Activated CD4-positive, alpha-beta T cell treated with anti-CD3 and anti-CD28 coated beads for 36 hours (primary cell): Measurements from ENCODE around the gene ABCA7. TPM values are rescaled to one million over a fixed set of nuclear protein-coding genes. Genes with fewer than 3 reads are reported as not detected.
A peak's percentile ranks its signal among the peaks of the same experiment; 100 is the strongest.
"Not testable (repeated sequence)": the region's sequence is repeated elsewhere in the genome, so short reads cannot be mapped to it uniquely, and the experiment has no call there.

ENCODE experiments used
- ATAC-seq: fragments of 200-7000 bp; cut with Tn5 transposase; one replicate; pipeline ENCODE4 v1.10.0; 2021; ENCODE audit warnings: mild to moderate bottlenecking, moderate library complexity
- CTCF ChIA-PET: fragments of 350-600 bp; sonication (Branson Sonifier 250); formaldehyde crosslinking; loops from one replicate; lab custom pipeline; 2021; ENCODE audit warnings: antibody characterized with exemption; lab: Charles Lee
- POLR2A ChIA-PET: fragments of 350-600 bp; sonication (Branson Sonifier 250); formaldehyde crosslinking; loops from one replicate; lab custom pipeline; 2021; ENCODE audit warnings: antibody characterized with exemption, inconsistent platforms; lab: Charles Lee
- DNase-seq: peaks from one replicate; pipeline ENCODE4 v3.0.0-alpha.2; 2020
- H3K27ac Mint-ChIP-seq: one replicate; pipeline ENCODE4 v1.8.0; 2021; ENCODE audit warnings: mixed read lengths
- H3K27me3 Mint-ChIP-seq: one replicate; pipeline ENCODE4 v1.8.0; 2021; ENCODE audit warnings: mixed read lengths
- H3K36me3 Mint-ChIP-seq: one replicate; pipeline ENCODE4 v1.8.0; 2021; ENCODE audit warnings: low read depth, mixed read lengths
- H3K4me1 Mint-ChIP-seq: one replicate; pipeline ENCODE4 v1.8.0; 2021; ENCODE audit warnings: mixed read lengths
- H3K4me3 Mint-ChIP-seq: one replicate; pipeline ENCODE4 v1.8.0; 2021; ENCODE audit warnings: mild to moderate bottlenecking, moderate library complexity, mixed read lengths
- H3K9me3 Mint-ChIP-seq: one replicate; pipeline ENCODE4 v1.8.0; 2021; ENCODE audit warnings: low read depth, mixed read lengths
- intact Hi-C, 2 experiments: fragments of 100-400 bp; cut with DNase I in 1 of 2; cut with micrococcal nuclease in 1 of 2; formaldehyde crosslinking; loops; one replicate each; pipeline versions ENCODE4 v1.14.2 to v1.15.1; 2022 to 2024; cut with DNase I, micrococcal nuclease
- total RNA-seq, 2 experiments: library from RNA; stranded (reverse); gene quantifications; one replicate each; pipeline ENCODE4 v1.2.3, GENCODE V29; 2021

Gene ABCA7
- total RNA-seq, 2 experiments from 2014 or later: 14.4 to 16.9 TPM

DNA sequence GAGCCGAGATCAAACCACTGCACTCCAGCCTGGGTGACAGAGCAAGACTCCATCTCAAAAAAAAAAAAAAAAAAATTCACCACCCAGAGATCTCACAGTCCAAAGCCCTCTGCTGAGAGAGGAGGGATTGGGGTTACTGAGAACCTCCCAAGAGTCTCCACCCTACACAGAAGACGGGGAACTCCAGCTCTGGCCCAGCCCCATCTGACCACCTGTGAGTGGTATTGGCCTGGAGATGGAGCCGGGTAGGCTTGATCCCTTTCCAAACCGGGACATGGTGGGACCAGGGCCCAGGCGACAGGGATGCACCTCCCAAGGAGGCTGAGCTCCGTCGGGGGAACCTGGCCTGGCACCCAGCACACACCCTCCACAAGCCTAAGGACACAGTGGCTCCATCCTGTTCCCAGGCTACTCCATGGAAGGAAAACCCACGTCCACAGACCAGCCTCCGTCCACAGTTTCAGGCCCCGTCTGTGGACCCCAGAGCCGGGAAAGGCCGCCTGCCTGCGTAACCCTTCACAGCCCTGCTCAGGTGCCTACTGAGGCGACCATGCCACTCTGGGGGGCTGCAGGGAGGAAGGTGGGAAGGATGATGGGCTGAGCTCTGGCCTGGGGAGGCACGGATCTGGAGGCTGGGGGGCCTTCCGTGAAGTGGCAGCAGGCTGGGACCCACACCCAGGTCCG lies 20.8 kb upstream of the ABCA7 start:
- peaks cover 9% of the 10 kb centered on the region for H3K36me3 Mint-ChIP-seq
- CTCF ChIA-PET: interaction anchor here (0.9 to 1.2 kb wide), 3 partner anchors 9 to 37 kb away, joined by 3 to 4 read pairs (median 3); no protein-coding TSS in a partner anchor
- ATAC-seq (no peak), DNase-seq (no peak)
- H3K4me1 Mint-ChIP-seq: peaks cover 32% of the 10 kb centered on the region
- POLR2A ChIA-PET: interaction anchor here (0.6 to 0.9 kb wide), 4 partner anchors 10 to 250 kb away, joined by 3 to 8 read pairs (median 3); partner anchors contain the start of gene CIRBP
- no peaks in the 10 kb centered on the region for H3K9me3 Mint-ChIP-seq
- no peaks in the 10 kb centered on the region for H3K27me3 Mint-ChIP-seq
- intact Hi-C loops: no loop called here
- H3K4me3 Mint-ChIP-seq: peak overlapping the region; percentile 94
- peak overlapping the region; percentile 47 for H3K27ac Mint-ChIP-seq

DNA sequence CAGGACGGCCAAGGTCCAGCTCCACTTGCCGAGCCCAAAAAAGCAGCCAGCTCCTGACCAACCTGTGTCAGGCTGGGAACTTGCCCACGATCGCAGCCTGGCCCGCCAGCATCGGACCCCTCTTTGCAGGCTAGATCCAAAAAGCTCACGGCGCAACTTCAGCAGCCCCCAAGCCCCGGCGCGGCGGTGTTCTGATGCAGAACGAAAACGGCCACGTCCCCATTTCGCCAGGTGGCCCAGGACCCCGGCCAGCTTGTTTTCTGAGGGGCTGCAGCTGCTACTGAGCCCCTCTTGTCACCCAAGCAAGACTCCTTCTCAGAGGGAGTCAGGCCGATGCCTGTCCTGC lies 20.3 kb upstream of the ABCA7 start:
- intact Hi-C loops: no loop called here
- Mint-ChIP-seq H3K4me1 (peaks cover 32% of the 10 kb centered on the region), H3K4me3 (peak overlapping the region; percentile 94), H3K27ac (no peak overlapping the region), H3K27me3 (no peaks in the 10 kb centered on the region), H3K9me3 (no peaks in the 10 kb centered on the region), H3K36me3 (peaks cover 7% of the 10 kb centered on the region)
- DNase-seq (no peak), ATAC-seq (no peak)
- ChIA-PET POLR2A (interaction anchor here (0.6 to 0.9 kb wide), 3 partner anchors 10 to 249 kb away, joined by 3 to 4 read pairs (median 3); partner anchors contain the start of gene CIRBP), CTCF (interaction anchor here (0.6 to 1.9 kb wide), 4 partner anchors 9 to 60 kb away, joined by 3 to 5 read pairs (median 4); no protein-coding TSS in a partner anchor)

DNA sequence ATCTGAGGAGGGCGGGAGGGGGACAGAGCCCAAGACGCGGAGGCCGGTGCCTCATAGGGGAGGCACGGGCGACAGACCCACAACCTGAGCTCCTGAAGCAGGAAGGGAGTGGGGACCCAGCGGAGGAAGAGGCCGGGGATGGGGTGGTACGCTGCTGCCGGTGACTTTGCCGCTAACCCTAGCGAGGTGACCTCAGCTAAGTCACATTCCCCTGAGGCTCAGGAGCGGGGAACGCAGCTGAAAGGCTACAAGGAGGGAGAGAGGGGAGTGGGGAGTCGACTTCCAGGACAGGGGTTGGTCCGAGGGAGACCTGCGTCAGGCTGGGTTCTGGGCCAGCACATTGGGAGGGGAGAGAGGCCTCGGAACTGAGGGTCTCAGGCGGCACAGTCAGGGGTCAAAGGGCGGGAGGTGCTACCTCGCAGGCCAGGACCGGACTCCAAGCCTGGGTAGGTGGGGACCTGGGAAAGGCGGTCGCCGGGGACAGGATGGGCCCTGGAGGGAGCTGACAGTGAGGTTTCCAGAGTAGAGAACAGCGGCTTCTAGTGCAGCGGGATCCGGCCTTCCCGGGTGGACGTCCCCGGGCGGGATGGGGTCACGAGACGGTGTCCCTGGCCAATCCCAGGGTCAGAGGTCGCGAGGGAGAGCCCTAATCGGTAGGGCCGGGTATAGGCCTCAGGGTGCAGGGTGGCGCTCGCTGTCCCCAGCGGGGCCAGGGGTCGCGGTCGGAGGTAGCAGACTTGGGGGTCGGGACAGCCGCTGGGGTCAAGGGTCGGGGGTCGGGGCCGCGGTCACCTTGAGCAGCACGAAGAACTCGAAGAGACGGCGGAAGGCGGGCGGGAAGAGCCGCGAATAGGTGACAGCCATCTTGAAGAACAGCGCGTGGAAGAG lies 19.7 kb upstream of the ABCA7 start:
- H3K27ac Mint-ChIP-seq: peak overlapping the region; percentile 80
- POLR2A ChIA-PET: interaction anchor here (0.6 to 0.9 kb wide), 5 partner anchors 9 to 422 kb away, joined by 3 to 4 read pairs (median 4); partner anchors contain the start of gene CIRBP
- no peak for ATAC-seq

DNA sequence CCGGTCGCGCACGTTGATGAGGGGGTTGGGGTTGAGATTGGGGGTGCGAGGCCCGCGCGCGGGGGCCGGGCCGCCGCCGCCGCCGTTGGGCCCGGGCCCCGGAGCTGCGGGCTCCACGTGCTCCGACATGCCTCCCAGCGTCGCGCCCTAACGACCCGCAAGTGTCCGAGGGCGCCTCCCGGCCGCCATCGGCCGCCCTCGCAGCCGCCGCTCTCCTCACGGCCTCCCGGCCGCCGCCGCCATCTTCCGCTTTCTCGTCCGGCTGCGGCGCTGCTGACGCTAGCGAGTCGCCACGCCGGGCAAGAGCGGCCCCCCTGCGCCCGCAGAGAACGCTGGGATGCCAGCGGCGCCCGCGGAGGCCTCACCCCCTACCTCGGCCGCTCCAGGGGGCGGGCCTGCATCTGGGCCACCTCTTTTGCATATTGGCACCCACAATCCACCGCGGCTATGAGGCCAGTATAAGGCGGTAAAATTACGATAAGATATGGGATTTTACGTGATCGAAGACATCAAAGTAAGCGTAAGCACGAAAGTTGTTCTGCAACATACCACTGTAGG lies 19.0 kb upstream of the ABCA7 start, which contains the start of gene TMEM259:
TSS of gene TMEM259 (minus strand) at position 256 of the 558 bp plus-strand sequence. CDS start at position 129, 127 bp downstream.
- Mint-ChIP-seq H3K4me1 (peaks cover 35% of the 10 kb centered on the region), H3K9me3 (no peaks in the 10 kb centered on the region), H3K27me3 (no peaks in the 10 kb centered on the region), H3K27ac (peak within 1 kb of the TSS; percentile 96), H3K36me3 (peaks cover 7% of the 10 kb centered on the region), H3K4me3 (peak within 1 kb of the TSS; percentile 94)
- ChIA-PET POLR2A (interaction anchor here (0.6 to 1.9 kb wide), 16 partner anchors 10 to 248 kb away, joined by 3 to 8 read pairs (median 4); partner anchors contain the start of genes ABCA7, CIRBP and WDR18), CTCF (interaction anchor here (0.7 to 1.9 kb wide), 5 partner anchors 10 to 55 kb away, joined by 3 to 5 read pairs (median 3); no protein-coding TSS in a partner anchor)
- DNase-seq (peak; percentile 99), ATAC-seq (peak; percentile 90)
- intact Hi-C loops: loop anchor here (1.0 to 5.0 kb wide), 21 partner anchors 19 to 470 kb away; partner anchors contain the start of genes ABCA7 (in 2 of the 2), GPX4 (in 2 of the 2), ARHGAP45 (in 1 of the 2) and ATP5F1D (in 1 of the 2)

More for the DNA sequence above, 19.7 kb upstream of the ABCA7 start:
- Mint-ChIP-seq H3K4me3 (peak overlapping the region; percentile 94), H3K36me3 (peaks cover 7% of the 10 kb centered on the region), H3K4me1 (peaks cover 34% of the 10 kb centered on the region), H3K9me3 (no peaks in the 10 kb centered on the region), H3K27me3 (no peaks in the 10 kb centered on the region)
- DNase-seq: peak; percentile 57
- CTCF ChIA-PET: interaction anchor here (0.6 to 1.9 kb wide), 3 partner anchors 39 to 61 kb away, joined by 3 to 5 read pairs (median 4); no protein-coding TSS in a partner anchor
- intact Hi-C loops: loop anchor here (2.0 to 5.0 kb wide), 5 partner anchors 21 to 357 kb away; partner anchors contain the start of genes ABCA7 (in 1 of the 2), ARHGAP45 (in 1 of the 2) and RNF126 (in 1 of the 2)

DNA sequence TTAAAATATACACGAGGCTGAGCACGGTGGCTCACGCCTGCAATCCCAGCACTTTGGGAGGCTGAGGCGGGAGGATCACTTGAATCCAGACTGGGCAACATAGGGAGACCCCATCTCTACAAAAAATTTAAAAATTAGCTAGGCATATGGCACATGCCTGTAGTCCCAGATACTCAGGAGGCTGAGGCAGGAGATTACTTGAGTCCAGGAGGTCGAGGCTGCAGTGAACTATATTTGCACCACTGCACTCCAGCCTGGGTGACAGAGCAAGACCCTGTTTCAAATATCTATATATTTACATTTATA lies 16.1 kb upstream of the ABCA7 start:
- H3K36me3 Mint-ChIP-seq, H3K4me3 Mint-ChIP-seq, CTCF ChIA-PET, ATAC-seq, H3K9me3 Mint-ChIP-seq, DNase-seq, H3K27me3 Mint-ChIP-seq, H3K27ac Mint-ChIP-seq: not testable (repeated sequence)
- peaks cover 16% of the 10 kb centered on the region for H3K4me1 Mint-ChIP-seq
- POLR2A ChIA-PET: interaction anchor here (1.2 kb wide), 1 partner anchor 63 kb away, joined by 3 read pairs; no protein-coding TSS in a partner anchor
- intact Hi-C loops: loop anchor here (5.0 kb wide), 1 partner anchor 168 kb away; no protein-coding TSS in a partner anchor

DNA sequence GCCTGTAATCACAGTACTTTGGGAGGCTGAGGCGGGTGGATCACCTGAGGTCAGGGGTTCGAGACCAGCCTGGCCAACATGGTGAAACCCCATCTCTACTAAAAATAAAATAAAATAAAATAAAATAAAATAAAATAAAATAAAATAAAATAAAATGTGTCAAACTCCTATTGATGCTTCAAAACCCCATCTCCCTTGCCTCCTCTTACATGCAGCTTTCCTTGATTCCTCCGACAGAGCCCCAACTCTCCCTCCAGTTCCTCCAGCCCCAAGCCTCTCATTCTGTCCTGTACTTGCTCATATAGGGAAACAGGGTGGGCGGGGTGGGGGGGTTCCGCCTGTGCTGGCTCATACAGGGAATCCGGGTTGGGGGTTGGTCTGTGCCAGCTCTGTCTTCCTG lies 14.8 kb upstream of the ABCA7 start:
- H3K27me3 Mint-ChIP-seq, ATAC-seq, H3K27ac Mint-ChIP-seq, POLR2A ChIA-PET, H3K9me3 Mint-ChIP-seq, H3K36me3 Mint-ChIP-seq: not testable (repeated sequence)
- Mint-ChIP-seq H3K4me3 (peak overlapping the region; percentile 28), H3K4me1 (peaks cover 22% of the 10 kb centered on the region)
- CTCF ChIA-PET: interaction anchor here (0.6 to 1.4 kb wide), 4 partner anchors 12 to 189 kb away, joined by 3 to 7 read pairs (median 4); partner anchors contain the start of gene ABCA7
- DNase-seq: peak; percentile 49
- intact Hi-C loops: loop anchor here in 1 of 2 experiments (5.0 kb wide), 2 partner anchors 42 to 382 kb away; partner anchors contain the start of genes ARHGAP45 and DAZAP1

DNA sequence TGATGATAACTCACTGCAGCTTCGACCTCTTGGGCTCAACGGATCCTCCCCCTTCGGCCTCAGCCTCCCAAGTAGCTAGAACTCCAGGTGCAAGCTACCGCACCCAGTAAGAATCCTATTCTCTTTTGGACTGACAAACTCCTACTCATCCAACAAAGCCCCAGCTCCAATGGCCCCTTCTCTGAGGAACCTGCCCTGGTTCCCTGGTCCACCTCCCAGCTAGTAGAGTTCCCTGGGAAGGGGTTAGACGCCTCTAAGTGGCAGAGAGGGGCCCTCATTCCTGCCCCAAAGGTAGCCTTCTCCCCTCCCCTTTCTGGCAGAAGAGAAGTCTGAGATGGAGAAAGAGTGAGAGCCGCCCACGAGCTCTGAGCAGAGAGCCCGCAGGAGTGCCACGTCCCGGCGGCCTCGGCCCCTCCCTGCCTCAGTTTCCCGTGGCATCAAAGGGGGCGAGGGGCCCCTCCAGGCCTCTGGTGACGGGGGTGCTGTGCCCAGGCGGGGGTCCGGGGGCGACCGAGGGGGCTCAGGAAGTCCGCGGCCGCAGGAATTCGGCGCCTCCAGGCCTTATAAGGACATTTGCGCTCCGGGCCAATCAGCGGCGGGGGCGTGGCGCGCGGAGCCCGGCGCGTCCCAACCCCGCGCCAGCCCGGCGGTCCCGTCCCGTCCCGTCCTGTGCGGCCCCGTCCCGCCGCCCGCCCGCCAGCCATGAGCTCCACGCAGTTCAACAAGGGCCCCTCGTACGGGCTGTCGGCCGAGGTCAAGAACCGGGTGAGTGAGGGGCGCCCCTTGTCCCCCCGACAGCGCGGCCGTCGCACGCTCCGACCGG lies 13.7 kb upstream of the ABCA7 start, which contains the start of gene CNN2:
TSS of gene CNN2 (plus strand) at position 649 of the 823 bp plus-strand sequence. CDS start at position 703, 54 bp downstream.
- peak within 1 kb of the TSS; percentile 88 for H3K4me3 Mint-ChIP-seq
- H3K36me3 Mint-ChIP-seq: peaks cover 10% of the 10 kb centered on the region
- peaks cover 31% of the 10 kb centered on the region for H3K4me1 Mint-ChIP-seq
- intact Hi-C loops: loop anchor here in 1 of 2 experiments (1.0 to 5.0 kb wide), 3 partner anchors 41 to 381 kb away; partner anchors contain the start of genes ARHGAP45, DAZAP1 and GPX4
- DNase-seq: peak; percentile 83
- ChIA-PET CTCF (interaction anchor here (0.6 to 1.4 kb wide), 7 partner anchors 11 to 185 kb away, joined by 3 to 7 read pairs (median 4); partner anchors contain the start of gene ABCA7), POLR2A (interaction anchor here (0.6 to 1.3 kb wide), 7 partner anchors 14 to 243 kb away, joined by 3 to 9 read pairs (median 3); partner anchors contain the start of genes ABCA7 and CIRBP)
- peak within 1 kb of the TSS; percentile 87 for H3K27ac Mint-ChIP-seq
- peak; percentile 58 for ATAC-seq
- H3K27me3 Mint-ChIP-seq: no peaks in the 10 kb centered on the region
- H3K9me3 Mint-ChIP-seq: no peaks in the 10 kb centered on the region

DNA sequence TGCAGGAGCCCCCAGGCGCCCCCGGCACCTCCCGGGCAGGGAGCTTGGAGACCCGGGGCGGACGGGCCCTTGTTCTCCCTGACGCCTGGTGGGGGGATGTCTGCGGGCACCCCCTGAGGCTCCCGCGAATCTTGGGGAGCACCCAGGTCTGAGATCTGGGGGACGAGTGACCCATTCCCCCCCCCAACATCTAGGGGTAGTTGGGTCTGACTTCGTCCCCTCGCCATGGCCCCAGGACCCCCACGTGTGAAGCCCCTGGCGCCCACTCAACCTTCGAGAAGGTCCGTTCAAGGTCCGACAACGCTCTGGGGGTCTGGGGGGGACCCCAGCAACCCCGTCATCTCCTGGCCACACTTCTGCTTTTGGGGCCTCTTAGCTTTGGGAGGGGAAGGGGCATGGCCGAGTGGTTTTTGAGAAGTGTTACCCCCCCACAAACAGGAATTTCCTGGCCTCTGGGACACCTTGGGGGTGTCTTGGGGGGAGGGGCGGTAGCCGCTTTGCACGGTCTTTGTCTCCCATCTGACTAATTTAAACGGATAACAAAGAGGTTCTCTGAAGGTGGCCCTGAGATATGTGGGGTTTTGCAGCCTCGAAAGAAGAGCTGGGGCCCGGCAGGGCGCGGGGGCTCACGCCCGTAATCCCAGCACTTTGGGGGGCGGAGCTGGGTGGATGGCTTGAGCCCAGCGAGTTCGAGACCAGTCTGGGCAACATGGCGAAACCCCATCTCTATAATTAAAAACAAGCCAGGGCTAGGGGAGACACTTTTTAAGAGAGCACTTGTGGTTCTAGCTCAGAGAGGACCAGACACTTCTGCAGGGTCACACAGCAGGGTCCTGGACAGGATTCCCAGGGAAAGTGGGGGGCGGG lies 12.9 kb upstream of the ABCA7 start:
- H3K36me3 Mint-ChIP-seq: peaks cover 10% of the 10 kb centered on the region
- intact Hi-C loops: loop anchor here in 1 of 2 experiments (1.0 to 5.0 kb wide), 3 partner anchors 40 to 380 kb away; partner anchors contain the start of genes ARHGAP45, DAZAP1 and GPX4
- peak overlapping the region; percentile 88 for H3K4me3 Mint-ChIP-seq
- ChIA-PET CTCF (interaction anchor here (0.7 to 1.3 kb wide), 3 partner anchors 14 to 67 kb away, joined by 3 to 5 read pairs (median 4); no protein-coding TSS in a partner anchor), POLR2A (interaction anchor here (0.6 to 1.3 kb wide), 8 partner anchors 13 to 242 kb away, joined by 3 to 9 read pairs (median 3); partner anchors contain the start of genes ABCA7 and CIRBP)
- no peaks in the 10 kb centered on the region for H3K9me3 Mint-ChIP-seq
- ATAC-seq (peak; percentile 6), DNase-seq (peak; percentile 61)
- H3K4me1 Mint-ChIP-seq: peaks cover 25% of the 10 kb centered on the region
- H3K27ac Mint-ChIP-seq: peak overlapping the region; percentile 83
- no peaks in the 10 kb centered on the region for H3K27me3 Mint-ChIP-seq
